Adipocyte (in vitro differentiated cells): ENCODE measurements around the gene KAT2A.
A peak's percentile ranks its signal among the peaks of the same experiment; 100 is the strongest.

Experiments used
- DNase-seq: peaks from one replicate; pipeline ENCODE4 v3.0.0-alpha.2; 2015; ENCODE audit warnings: low read depth
- H3K27me3 ChIP-seq: replicated peaks from 2 replicates; pipeline ENCODE4 v1.7.0; 2013; ENCODE audit warnings: mild to moderate bottlenecking, low read length, moderate library complexity; ENCODE audit not compliant: control insufficient read depth, insufficient read depth
- H3K36me3 ChIP-seq: 2 replicates; pipeline ENCODE4 v1.7.0; 2013; ENCODE audit warnings: low read length, mild to moderate bottlenecking, moderate library complexity; ENCODE audit not compliant: control insufficient read depth, insufficient read depth, severe bottlenecking
- H3K4me1 ChIP-seq: 2 replicates; pipeline ENCODE4 v1.7.0; 2013; ENCODE audit warnings: mild to moderate bottlenecking, low read length, moderate library complexity; ENCODE audit not compliant: control insufficient read depth, insufficient read depth
- H3K4me3 ChIP-seq: 2 replicates; pipeline ENCODE4 v1.7.0; 2013; ENCODE audit warnings: mild to moderate bottlenecking, low read length, moderate library complexity
- H3K9ac ChIP-seq: 2 replicates; pipeline ENCODE4 v1.7.0; 2013; ENCODE audit warnings: mild to moderate bottlenecking, low read length, moderate library complexity
- H3K9me3 ChIP-seq: 2 replicates; pipeline ENCODE4 v1.7.0; 2013; ENCODE audit warnings: mild to moderate bottlenecking, low read length, moderate library complexity; ENCODE audit not compliant: control insufficient read depth

The KAT2A gene

GRCh38 chr17:42081516-42082129 is 39.5 kb downstream of the KAT2A start:
- Histone ChIP-seq H3K9ac (no peak overlapping the region), H3K4me1 (no peaks in the 10 kb centered on the region), H3K4me3 (no peak overlapping the region), H3K9me3 (no peaks in the 10 kb centered on the region), H3K27me3 (peaks cover 35% of the 10 kb centered on the region), H3K36me3 (no peaks in the 10 kb centered on the region)
- no peak for DNase-seq

GRCh38 chr17:42079541-42079940 is 41.6 kb downstream of the KAT2A start:
- DNase-seq: no peak
- H3K9me3 ChIP-seq: no peaks in the 10 kb centered on the region
- no peak overlapping the region for H3K9ac ChIP-seq
- peaks cover 38% of the 10 kb centered on the region for H3K27me3 ChIP-seq
- no peak overlapping the region for H3K4me3 ChIP-seq
- no peaks in the 10 kb centered on the region for H3K36me3 ChIP-seq
- H3K4me1 ChIP-seq: no peaks in the 10 kb centered on the region

- Histone ChIP-seq H3K27me3 (peaks cover 45% of the 10 kb centered on the region), H3K36me3 (no peaks in the 10 kb centered on the region), H3K4me3 (no peak overlapping the region), H3K9ac (no peak overlapping the region), H3K9me3 (no peaks in the 10 kb centered on the region), H3K4me1 (no peaks in the 10 kb centered on the region)
- no peak for DNase-seq
Observed at GRCh38 chr17:42078396-42079043, 42.6 kb downstream of the KAT2A start.

GRCh38 chr17:42077755-42078154 is 43.4 kb downstream of the KAT2A start:
- DNase-seq: no peak
- H3K4me1 ChIP-seq: no peaks in the 10 kb centered on the region
- H3K27me3 ChIP-seq: peaks cover 52% of the 10 kb centered on the region
- H3K36me3 ChIP-seq: no peaks in the 10 kb centered on the region
- H3K4me3 ChIP-seq: no peak overlapping the region
- no peaks in the 10 kb centered on the region for H3K9me3 ChIP-seq
- no peak overlapping the region for H3K9ac ChIP-seq

- Histone ChIP-seq H3K4me1 (no peaks in the 10 kb centered on the region), H3K4me3 (no peak overlapping the region), H3K27me3 (peaks cover 56% of the 10 kb centered on the region), H3K36me3 (no peaks in the 10 kb centered on the region), H3K9me3 (no peaks in the 10 kb centered on the region), H3K9ac (no peak overlapping the region)
- DNase-seq: no peak
Observed at GRCh38 chr17:42076797-42077559, 44.2 kb downstream of the KAT2A start.

GRCh38 chr17:42075789-42076188 is 45.4 kb downstream of the KAT2A start:
- DNase-seq: no peak
- peaks cover 63% of the 10 kb centered on the region for H3K27me3 ChIP-seq
- H3K9ac ChIP-seq: no peak overlapping the region
- H3K9me3 ChIP-seq: no peaks in the 10 kb centered on the region
- H3K4me1 ChIP-seq: no peaks in the 10 kb centered on the region
- H3K36me3 ChIP-seq: no peaks in the 10 kb centered on the region
- no peak overlapping the region for H3K4me3 ChIP-seq

- H3K9me3 ChIP-seq: no peaks in the 10 kb centered on the region
- peaks cover 54% of the 10 kb centered on the region for H3K27me3 ChIP-seq
- no peaks in the 10 kb centered on the region for H3K36me3 ChIP-seq
- no peak overlapping the region for H3K4me3 ChIP-seq
- H3K9ac ChIP-seq: no peak overlapping the region
- DNase-seq: peak; percentile 37
- H3K4me1 ChIP-seq: peaks cover under 1% of the 10 kb centered on the region
Observed at GRCh38 chr17:42072323-42073187, 48.6 kb downstream of the KAT2A start.

- no peak overlapping the region for H3K9ac ChIP-seq
- H3K27me3 ChIP-seq: peaks cover 50% of the 10 kb centered on the region
- no peaks in the 10 kb centered on the region for H3K36me3 ChIP-seq
- no peaks in the 10 kb centered on the region for H3K9me3 ChIP-seq
- DNase-seq: no peak
- peaks cover 4% of the 10 kb centered on the region for H3K4me1 ChIP-seq
- no peak overlapping the region for H3K4me3 ChIP-seq
Observed at GRCh38 chr17:42071810-42072209, 49.4 kb downstream of the KAT2A start.

- H3K4me1 ChIP-seq: peaks cover 4% of the 10 kb centered on the region
- H3K27me3 ChIP-seq: peaks cover 52% of the 10 kb centered on the region
- no peak overlapping the region for H3K9ac ChIP-seq
- H3K9me3 ChIP-seq: no peaks in the 10 kb centered on the region
- H3K36me3 ChIP-seq: no peaks in the 10 kb centered on the region
- DNase-seq: no peak
- no peak overlapping the region for H3K4me3 ChIP-seq
Observed at GRCh38 chr17:42068979-42069378, 52.2 kb downstream of the KAT2A start.

GRCh38 chr17:42067371-42068091 is 53.6 kb downstream of the KAT2A start:
- no peaks in the 10 kb centered on the region for H3K9me3 ChIP-seq
- H3K4me1 ChIP-seq: peaks cover 4% of the 10 kb centered on the region
- no peak overlapping the region for H3K9ac ChIP-seq
- H3K4me3 ChIP-seq: no peak overlapping the region
- H3K36me3 ChIP-seq: no peaks in the 10 kb centered on the region
- DNase-seq: peak; percentile 76
- H3K27me3 ChIP-seq: peaks cover 44% of the 10 kb centered on the region
